GM18526 (cell line): ENCODE results near the gene PIK3R3.

ENCODE experiments used
- POLR2A ChIP-seq: IDR thresholded peaks from 3 replicates; pipeline ENCODE4 v1.6.1; 2011; ENCODE audit not compliant: insufficient read length; ENCODE audit errors: extremely low read depth

The PIK3R3 gene

DNA sequence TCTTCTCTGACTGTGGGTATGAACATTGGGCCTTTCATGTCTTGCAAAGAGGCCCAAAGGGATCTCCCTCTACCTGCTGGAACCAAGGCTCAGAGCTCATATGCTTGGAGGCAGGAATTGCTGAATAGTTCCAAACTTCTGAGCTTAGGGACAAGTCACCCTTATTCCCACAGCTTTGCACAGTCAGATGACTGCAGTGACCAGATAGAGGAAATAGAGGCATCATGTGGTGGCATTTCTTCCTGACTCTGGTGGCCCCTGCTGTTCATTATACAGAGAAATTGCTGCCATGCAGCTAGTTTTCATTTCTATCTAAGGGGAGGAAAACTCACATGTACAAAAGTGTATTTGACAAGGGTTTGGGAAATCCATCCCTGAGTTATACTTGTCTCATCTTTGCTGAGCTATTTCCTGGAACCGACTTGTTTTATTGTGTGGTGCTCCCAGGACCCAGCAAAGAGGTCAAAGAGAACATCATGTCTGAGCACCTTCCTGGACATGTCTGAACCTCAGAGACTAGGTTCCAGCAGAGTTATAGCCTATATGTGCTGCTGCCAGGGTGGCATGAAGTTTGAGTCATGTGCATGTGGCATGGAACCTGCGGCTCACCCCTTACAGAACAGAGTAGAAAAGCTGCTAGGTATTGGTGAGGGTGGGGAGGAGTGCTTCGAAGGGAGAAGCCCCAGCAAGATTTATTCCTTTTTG, 131.2 kb downstream of the PIK3R3 start:
- TF ChIP-seq POLR2A = no peak

DNA sequence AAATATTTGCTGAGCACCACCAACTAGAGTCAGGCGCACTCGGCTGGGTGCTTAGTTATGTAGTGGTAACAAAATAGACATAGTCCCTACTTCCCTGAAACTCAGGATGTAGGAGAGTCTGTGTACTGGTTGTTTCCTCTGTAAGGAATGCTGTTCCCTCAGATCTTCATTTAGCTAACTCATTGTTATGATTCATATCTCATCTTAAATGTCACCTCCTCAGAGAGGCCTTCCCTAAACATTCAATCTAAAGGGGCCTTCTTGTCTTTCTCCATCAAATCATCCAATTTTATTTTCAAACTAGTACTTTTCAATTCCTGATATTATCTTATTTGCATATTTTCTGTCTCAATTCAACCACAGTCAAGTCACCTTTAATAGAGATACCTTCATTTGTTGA, 132.9 kb downstream of the PIK3R3 start:
- TF ChIP-seq POLR2A = no peak

DNA sequence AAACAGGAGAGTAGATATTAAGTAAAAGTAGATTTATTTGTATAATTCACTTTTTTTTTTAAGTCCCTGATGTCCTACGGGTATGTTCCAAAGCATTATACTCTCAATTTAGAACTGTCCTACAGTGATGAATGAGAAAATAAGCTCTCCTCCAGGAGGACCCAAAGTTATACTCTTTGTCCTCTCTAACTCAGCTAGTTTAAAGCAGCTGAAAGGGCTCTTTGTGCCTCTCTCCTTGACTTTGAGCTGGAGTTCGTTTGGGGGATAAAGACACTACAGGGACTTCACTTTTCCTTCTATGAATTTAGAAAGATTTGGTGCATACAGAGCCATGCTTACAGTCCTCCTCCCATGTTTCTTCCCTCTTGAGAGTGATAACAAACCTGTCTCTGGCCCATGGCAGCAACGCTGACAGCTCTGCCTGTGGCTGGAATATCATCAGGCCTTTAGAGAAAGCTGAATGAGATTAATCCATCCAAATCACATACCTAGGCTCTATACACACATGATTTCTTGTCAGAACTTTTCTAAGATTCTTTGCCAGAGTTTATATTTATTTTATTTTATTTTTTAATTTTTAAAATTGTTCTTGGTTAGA, 134.3 kb downstream of the PIK3R3 start:
- no peak for TF ChIP-seq POLR2A

DNA sequence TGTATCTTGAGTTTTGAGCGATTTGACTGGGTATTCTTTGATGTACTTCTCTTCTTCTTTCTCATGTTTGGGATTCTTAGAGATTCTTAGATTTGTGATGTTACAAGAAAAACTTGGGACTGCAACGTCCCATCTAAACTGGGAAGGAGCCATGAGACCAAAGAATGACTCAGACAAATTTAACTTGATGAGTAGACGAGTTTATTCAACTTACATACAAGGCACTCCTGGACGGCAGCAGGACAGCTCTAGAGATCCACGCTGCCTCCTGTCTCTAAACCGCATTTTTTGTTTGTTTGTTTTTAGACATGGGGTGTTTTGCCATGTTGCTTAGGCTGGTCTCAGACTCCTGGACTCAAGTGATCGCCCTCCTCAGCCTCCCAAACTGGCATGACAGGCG, 137.1 kb downstream of the PIK3R3 start:
- no peak for TF ChIP-seq POLR2A

DNA sequence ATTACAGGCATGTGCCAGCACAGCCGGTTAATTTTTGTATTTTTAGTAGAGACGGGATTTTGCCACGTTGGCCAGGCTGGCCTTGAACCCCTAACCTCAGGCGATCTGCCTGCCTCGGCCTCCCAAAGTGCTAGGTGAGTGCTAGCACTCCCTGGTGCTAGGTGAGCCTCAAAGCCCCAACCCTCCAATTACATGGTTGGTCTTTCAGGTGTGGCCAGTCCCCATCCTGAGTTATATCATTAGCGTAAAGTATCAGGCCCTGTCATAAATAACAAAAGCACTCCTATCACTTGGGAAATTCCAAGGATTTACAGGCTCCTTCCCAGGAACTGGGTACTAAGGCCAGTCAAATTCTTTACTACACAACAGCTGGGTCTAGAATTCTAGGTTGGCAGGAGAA, 138.0 kb downstream of the PIK3R3 start:
- no peak for TF ChIP-seq POLR2A
